Measurements from ENCODE around the gene PHF14.
"Not testable (repeated sequence)": the region's sequence is repeated elsewhere in the genome, so short reads cannot be mapped to it uniquely, and the experiment has no call there.

PHF14 gene

DNA sequence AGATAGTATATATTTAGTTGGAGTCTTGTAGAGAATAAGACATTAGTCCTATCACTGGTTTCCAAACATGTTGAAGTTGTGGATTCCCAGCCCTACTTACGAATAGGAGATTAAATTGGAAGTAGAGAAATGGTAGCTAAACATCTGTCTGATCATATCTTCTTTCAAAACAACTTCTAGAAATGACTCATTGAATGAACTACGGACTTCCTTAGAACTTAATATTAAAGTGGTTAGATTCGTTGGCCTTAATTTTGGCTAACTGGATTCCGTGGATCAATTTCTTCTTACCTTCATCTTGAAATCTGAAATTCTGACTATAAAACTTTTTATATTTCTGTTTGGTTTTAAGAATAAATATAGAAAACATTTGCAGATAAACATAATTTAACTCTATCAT lies 3.4 kb downstream of the PHF14 start:
- no peak for DNase-seq (ENCODE audit: low spot score)

DNA sequence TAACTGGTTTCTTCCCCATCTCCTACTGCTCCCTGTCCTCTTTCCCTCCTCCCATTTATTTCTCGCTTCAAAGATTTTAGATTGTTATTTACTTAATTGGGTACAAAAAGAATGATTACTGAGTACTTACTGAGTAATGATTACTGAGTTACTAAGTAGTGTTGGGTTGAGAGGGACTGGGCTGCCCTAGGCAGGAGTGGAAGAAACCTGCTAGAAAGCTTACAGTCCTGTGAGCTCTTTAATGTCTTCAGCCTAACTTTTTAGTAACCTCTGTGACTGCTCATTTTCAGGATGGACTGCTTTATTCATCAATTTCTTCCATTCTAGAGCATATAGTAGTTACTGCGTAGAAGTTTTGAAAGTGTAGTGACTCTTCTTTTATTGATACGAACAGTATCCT lies 7.6 kb downstream of the PHF14 start:
- DNase-seq (ENCODE audit: low spot score) = no peak

DNA sequence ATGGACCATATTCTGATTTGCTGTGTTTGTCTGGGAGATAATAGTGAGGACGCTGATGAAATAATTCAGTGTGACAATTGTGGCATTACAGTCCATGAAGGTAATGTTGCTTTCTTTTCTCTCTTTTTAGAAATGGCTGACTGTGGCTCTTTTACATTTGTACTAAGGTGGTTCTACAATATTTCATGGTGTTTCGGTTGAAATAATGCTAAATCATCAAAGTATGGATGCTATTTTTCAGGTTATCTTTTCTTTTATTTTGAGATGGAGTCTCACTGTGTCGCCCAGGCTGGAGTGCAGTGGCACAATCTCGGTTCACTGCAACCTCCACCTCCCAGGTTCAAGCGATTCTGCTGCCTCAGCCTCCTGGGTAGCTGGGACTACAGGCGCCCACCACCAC lies 17.1 kb downstream of the PHF14 start:
- DNase-seq (ENCODE audit: low spot score) = not testable (repeated sequence)

DNA sequence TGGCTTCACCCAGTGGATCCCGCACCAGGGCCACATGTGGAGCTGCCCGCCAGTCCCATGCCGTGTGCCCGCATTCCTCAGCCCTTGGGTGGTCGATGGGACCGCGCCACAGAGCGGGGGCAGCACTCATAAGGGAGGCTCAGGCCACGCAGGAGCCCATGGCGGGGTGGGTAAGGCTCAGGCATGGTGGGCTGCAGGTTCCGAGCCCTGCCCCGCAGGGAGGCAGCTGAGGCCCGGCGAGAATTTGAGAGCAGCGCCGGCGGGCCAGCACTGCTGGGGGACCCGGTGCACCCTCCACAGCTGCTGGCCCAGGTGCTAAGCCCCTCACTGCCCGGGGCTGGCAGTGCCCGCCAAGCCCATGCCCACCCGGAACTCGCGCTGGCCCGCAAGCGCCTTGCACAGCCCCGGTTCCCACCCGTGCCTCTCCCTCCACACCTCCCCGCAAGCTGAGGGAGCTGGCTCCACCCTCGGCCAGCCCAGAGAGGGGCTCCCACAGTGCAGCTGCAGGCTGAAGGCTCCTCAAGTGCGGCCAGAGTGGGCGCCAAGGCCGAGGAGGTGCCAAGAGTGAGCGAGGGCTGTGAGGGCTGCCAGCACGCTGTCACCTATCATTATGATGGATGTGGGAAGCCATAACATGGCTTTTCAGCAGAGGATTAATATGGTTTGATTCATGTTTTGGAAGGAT lies 22.0 kb downstream of the PHF14 start:
- not testable (repeated sequence) for DNase-seq (ENCODE audit: low spot score)

DNA sequence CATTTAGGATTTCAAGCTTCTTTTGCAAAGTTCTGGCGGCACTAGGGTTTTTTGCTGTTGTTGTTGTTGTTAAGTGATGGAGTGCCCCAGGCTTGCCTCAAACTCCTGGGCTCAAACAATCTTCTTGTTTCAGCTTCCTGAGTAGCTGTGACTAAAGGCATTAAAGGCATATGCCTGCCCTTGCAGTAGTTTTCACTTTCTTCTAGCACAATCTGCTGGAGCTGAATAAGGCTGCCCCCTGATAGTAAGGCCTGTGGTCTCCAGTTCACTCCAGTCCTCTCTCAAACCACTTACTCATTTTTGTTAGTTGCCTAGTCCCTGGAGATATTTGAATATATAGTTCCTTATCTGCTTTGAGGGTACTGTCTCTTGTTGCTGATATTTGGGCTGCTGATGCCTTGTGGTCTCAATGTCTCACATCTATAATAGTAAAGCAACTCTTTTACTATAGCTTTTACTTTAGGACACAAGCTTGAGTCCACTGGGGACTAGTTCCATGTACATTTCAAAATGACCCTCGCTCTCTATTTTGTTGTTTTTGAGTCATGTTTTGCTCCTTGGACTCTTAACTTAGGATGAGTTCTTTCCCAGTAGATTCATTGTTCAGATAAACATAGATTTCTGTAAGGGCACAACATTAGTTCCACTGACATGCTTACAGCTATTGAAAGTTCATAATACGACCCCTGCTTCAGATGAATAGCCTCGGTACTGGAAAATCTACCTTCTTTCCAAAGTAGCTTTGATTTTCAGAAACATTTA lies 25.5 kb downstream of the PHF14 start:
- no peak for DNase-seq (ENCODE audit: low spot score)

DNA sequence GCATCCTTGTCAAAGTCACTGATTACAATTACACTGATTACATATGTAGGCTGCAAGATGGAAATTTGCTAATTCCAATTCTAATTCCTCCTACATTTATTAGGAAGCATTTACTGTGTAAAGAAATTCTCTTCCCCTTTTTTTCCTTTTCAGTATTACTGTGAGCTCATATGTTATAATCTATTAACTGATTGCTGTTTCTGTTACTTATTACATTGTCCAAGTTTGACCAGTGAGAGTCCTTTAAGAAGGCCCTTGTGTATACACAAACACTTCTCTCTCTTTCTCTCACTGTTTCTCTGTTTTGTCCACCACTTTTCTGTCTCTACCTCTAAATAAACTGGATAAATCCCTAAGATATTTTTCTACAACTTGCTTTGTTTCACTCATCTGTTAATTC lies 31.5 kb downstream of the PHF14 start:
- DNase-seq (ENCODE audit: low spot score) = no peak

DNA sequence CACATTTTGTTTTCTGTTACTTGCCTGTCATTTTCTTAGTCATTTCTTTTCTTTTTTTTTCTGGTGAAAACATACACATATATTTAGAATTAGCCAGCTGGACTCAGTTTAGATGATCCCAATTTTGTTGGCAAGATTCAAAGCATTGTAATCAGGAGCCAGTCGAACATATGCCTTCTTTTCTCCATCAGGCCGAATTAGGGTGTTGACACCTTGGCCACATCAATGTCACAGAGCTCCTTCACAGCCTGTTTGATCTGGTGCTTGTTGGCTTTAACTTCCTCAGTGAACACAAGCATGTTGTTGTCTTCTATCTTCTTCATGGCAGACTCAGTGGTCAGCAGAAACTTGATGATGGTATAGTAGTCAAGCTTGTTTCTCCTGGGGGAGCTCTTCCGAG lies 32.6 kb downstream of the PHF14 start:
- DNase-seq (ENCODE audit: low spot score) = peak; percentile 69

DNA sequence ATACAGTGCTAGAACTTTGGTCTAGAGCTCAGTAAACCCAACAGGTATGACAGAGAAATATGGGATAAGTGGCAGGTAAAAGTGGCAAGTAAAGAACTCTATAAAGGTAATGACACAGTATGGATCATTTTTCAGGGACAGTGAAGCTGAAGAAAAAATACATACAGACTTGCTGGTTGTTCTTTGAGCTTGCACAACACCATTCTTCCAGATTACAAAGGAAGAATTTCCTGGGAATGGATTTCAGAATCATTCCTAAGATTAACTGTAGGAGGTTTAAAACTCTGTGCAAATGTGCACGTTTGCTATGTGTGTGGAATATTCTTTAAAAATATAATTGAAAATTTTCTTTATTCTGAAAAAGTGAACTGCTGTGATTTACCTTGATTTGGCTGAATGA lies 36.0 kb downstream of the PHF14 start:
- DNase-seq (ENCODE audit: low spot score) = no peak

DNA sequence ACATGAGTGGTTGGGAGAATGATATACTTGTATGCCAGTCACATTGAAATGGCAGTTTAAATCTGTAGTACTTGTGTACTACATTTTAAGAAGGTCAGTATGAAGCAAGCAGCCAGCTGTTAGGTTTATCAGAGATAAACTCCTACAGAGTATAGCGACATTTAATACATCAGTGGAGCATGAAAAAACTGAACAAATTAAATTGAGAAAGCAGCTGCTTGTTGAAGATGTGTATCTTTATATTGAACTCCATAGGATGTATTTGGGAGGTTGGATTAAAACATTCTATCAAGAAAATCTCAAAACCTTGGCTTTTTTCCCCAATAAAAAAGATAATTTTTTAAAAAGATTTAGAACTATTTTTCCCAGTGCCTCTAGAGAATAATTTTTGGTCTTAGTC lies 47.8 kb downstream of the PHF14 start:
- DNase-seq (ENCODE audit: low spot score) = no peak

DNA sequence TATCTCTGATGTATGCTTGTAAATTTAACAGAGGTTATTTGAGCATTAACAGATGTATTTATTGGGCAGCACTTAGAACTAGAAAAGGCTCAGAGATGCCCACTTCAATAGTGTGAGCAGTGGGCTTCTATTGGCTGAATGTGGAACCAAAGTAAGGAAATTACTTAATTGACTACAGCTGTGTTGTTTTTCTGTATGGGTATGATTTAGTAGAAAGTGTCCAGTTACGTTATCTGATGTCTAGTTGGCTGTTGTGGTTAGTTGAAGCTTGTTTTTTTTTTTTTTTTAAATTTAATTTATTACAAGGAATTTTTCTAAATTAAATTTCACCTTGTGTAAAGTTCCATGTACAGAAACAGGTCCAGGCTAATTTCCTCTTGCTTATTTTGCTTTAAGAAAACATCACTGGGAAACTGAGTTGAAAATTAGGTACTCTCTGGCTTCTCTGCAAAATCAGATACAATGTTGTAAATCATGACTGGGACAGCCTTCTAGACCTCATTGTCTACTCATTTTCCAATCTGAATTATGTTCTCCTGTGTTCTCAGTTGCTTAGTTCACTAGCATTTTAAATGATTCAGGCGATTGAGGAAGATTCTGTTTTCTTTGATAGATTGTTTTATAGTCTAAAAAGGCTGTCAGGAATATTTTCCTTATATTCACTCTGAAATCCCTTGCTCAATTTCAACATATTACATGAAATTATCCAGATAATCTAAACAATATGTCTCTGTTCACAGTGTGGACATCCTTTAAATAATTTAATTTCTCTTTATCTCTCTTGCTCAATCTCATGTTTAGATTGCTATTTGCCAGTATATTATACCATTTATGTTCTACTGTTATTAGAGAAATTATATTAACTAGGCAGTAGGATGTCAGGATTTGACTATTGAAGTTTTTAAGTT lies 53.0 kb downstream of the PHF14 start:
- DNase-seq (ENCODE audit: low spot score) = no peak

DNA sequence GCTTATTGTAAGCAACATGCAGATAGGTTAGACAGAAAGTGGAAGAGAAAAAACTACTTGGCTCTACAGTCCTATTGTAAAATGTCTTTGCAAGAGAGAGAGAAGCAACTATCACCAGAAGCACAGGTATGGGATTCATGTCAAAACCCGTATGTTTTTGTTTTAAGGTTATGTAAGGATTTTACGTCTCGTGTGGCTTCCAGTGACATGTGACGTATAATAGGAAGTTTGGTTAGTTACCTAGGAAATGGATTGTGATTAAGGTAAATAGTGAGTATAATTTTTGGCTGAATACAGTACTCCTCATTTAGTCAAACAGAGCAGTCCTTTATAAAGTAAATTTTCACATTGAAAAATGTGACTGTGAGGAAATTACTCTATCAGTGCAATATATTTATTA lies 62.0 kb downstream of the PHF14 start:
- DNase-seq (ENCODE audit: low spot score) = no peak

DNA sequence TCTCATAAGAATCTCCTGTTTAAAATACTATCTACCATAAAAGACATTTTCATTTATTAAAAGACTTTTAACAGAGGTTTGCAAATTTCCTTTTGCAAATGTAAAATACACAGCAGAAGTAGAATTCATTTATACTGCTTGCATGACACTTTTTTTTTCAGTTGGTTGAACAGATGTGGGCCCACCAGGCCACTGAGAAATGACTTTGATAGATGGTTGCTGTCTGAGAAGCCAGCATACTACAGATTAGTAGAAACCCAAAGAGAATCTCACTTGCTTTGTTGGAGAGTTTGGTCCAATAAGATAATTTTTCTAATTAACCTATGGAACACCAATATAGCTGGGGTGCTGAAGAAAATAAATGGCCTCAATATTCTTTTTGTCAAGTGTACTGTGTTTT lies 66.3 kb downstream of the PHF14 start:
- DNase-seq (ENCODE audit: low spot score) = no peak

DNA sequence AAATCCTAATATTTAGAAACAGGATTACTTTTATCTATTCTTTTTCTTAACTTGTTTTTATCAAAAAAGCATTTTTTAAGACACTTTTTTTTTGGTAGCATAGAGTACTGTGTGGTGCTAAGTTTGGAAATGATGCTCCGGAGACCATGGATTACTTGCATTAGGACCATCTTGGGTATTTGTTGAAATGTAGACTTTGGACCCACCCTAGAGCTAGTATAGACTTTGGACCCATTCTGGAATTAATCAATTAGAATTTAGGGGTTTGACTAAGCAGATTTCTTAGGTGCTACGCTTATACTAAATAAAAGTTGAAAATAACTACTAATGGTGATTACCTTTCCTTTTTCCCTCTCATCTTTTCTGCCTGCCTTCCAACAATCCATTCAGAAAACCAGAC lies 80.4 kb downstream of the PHF14 start:
- no peak for DNase-seq (ENCODE audit: low spot score)

DNA sequence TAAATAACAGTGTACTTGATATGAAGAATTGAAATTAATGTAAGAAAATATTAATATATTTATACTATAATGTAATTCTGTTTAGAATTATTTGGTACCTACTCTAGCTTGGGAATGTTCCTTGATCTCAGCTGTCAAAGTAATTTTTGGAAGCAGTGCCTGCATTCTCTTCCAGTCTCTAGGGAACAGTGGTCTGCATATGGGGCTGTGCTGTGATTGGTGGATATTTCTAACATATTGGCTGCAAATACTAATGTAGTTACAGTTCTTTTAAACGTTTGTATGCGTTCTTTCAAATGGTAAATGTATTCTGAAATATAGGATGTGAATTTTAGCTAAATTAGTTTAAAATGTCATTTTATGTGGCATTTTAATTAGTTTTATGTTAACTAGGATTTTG lies 87.2 kb downstream of the PHF14 start:
- no peak for DNase-seq (ENCODE audit: low spot score)

DNA sequence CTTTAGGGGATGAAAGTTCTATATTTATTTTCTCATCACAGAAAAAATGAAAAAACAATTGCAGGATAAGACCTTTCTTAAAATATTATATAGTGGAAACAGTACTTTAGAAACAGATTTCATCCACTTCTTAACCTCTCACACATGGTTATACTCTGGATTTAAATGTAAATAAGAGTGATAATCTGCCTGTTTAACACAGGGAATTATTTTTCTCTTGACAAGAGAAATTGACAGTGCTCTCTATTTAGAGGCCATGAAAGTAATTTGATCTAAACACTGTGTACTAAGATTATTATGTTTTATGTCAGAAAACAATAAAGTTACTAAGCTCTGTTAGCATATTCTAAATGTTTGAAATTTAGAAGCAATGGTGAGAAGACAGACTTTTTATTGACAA lies 88.4 kb downstream of the PHF14 start:
- no peak for DNase-seq (ENCODE audit: low spot score)

DNA sequence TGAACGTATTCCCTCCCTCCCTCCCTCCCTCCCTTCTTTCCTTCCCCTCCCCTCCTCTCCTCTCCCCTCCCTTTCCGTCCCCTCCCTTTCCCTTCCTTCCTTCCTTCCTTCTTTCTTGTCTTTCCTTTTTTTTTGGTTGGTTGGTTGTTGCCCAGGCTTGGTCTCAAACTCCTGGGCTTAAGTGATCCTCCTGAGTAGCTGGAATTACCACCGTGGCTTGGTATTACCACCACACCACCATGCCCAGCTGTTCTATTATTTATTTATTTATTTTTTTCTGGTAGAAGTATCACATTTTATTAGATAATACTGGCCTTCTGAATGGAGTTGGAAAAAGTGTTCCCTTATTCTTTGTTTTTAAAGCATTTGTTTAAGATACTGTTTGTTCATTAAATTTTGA lies 95.9 kb downstream of the PHF14 start:
- DNase-seq (ENCODE audit: low spot score) = no peak

DNA sequence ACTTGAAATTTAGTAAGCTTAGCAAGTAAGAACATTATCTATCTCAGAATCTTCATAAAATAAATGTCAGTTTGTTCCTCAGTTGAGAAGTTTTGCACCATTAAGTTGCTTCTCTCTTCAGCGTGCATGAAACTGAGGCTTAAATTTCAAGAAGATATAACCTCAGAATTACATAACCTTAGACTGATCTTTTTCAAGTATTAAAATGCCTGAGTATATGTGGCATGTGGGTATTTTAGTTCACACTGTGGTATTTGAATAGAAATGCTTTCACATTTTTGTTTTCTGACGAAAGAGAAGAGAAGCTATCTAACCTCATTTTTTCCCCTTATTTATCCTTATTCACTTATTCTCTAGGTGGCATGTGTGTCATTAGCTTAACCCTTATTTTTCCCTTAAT lies 104.1 kb downstream of the PHF14 start:
- DNase-seq (ENCODE audit: low spot score) = no peak

DNA sequence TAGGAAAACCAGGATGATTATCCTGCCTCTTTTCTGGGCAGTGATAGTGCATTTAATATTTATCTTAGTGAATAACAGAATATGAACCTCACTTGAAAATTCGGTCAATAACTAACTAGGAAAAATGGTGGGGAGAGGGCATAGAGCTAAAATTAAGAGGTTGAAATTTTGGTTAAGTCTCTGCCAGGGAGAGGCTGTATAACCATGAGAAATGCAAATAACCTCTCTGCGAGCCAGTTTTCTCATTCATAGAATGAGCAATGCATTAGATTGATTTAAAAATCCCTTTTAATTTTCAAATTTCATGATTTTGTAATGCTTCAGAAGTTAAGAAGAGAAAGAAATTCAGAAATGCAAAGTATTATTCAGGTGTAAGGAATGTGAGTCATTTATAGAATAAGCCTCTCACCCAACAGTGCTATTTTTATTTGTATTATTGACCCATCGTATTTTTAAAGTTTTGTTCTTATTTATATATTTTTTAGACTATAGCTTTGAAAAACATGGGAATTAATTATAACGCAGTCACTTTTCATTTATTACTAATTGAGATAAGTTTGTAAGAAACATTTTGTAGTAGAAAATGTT lies 104.7 kb downstream of the PHF14 start:
- DNase-seq (ENCODE audit: low spot score) = no peak

DNA sequence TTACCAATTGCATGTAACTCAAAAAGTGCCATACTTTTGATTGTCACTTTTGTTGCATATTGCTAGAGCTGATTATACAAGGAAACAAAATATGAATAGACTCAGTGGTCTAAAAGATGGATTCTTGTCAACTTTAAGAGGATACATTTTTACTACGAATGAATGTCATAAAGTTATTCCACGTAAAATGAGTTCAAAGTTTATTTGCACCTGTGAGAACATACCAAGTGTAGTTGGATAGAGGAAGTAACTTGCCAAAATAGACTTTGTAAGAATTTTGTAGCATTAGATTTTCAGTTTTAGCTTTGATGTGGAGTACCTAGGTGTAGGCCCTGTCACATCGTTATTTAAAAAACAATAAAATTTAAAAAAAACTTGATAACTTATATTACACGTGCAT lies 106.2 kb downstream of the PHF14 start:
- DNase-seq (ENCODE audit: low spot score) = no peak

DNA sequence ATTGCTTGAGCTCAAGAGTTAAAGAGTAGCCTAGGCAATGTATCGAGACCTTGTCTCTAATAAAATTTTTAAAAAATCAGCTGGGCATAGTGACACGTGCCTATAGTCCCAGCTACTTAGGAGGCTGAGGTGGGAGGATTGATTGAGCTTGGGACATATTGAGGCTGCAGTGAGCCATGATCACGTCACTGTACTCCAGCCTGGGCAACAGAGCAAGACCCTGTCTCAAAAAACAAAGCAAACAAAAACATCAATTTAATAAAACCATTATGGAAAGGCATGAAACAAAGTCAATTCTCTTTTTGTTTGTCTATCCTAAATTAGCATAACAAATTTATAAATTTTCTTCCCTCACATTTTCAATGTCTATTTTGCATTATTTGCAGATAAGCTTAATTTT lies 108.4 kb downstream of the PHF14 start:
- DNase-seq (ENCODE audit: low spot score) = no peak

DNA sequence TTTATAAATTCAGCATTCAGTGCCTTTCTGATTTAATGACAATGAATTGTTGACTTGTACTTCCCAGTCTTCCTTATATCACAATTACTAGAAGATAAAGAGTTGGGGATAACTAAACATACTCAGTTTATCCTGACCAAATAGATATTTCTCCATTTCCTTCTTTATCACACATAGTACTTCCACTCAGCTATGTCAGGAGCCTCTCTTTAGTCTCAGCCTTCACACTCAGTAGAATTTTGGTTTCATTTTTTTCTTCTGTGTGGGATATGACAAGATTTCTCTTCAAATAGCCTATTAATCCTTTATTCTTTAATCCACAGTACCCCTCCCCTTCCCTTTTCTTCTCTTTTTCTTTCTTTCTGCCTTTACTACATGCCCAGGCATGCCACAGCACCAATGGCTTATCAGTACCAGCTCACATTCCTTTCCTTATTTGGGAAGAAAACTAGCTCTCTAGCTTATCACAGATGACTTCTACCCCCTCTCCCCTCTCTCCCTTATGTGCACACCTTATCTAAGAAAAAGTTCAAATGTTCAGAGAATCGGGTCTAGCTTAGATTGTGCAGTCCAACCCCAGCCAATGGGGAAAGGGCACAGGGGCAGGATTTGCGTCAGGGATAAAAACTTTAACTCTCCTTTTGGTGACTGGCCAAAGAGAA lies 109.0 kb downstream of the PHF14 start:
- no peak for DNase-seq (ENCODE audit: low spot score)

DNA sequence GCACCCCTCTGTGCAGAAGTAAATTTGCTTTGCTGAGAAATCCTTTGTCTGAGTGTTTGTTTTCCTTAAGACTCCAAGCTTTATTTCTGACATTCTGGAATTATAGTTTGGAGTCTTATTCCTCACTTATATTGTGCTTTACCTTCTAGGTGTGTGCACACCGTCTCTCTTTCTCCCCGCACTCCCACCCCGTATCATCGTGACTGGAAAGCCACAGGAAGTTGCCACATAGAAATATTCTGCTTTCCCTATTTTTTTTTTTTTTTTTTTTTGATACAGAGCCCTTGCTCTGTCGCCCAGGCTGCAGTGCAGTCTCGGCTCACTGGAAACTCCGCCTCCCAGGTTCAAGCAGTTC lies 109.5 kb downstream of the PHF14 start:
- no peak for DNase-seq (ENCODE audit: low spot score)

Measured in cerebellar cortex (tissue), 1 donor.